Measurements from ENCODE around the gene TRAF6.
"Not testable (repeated sequence)": the region's sequence is repeated elsewhere in the genome, so short reads cannot be mapped to it uniquely, and the experiment has no call there.

Gene TRAF6

GRCh38 chr11:36492724-36493304 lies 17.3 kb downstream of the TRAF6 start:
- peak; percentile 51 for DNase-seq

DNA sequence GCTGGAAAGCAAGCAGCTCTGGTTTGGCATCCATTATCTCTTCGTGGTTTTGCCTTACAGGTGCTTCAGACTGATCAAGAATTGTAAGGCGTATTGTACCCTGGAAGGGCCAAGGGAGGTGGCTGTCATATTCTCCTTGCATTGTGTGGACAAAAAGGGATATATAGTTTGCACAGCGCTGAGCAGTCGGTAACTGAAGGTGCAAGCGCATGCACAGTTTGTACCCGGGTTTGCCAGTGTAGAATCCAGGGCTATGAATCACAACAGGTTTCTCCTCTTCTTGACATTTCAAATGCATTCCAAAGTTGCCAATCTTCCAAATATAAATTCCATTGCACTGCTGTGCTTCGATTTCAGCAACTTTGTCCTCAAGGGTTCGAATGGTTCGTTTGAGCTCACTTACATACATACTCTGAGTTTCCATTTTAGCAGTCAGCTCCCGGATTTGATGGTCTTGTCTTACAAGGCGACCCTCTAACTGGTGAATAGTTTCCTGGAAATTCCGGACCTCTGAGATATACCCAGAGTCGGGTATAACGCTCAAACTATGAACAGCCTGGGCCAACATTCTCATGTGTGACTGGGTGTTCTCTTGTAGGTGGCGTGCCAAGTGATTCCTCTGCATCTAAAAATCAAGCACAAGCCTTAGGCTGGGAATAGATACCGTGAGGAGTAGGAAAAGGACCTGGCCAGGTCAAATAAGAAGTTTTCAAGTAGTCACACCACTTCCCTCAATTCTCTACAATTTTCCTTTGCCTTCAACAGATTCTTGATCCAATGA lies 19.9 kb downstream of the TRAF6 start:
- DNase-seq: no peak

DNA sequence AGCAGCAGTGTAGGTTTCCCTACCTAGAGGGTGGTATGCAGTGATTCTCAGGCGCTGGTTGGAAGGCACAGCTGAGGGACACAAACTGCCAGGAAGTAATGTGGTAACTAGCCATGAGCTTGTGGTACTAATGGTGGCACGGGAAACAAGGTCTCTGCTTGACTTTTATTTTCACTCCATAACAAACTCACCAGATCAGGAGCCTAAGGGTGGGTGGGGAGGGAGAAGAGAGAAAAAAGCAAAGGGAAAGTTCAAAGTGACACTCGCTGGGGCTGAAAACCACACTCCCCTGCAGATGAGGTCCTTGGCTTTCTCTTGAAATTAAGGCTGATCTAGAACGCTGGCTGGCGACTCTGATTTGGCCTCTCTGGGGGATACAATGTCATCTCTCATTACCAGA lies 22.0 kb downstream of the TRAF6 start:
- DNase-seq: no peak

DNA sequence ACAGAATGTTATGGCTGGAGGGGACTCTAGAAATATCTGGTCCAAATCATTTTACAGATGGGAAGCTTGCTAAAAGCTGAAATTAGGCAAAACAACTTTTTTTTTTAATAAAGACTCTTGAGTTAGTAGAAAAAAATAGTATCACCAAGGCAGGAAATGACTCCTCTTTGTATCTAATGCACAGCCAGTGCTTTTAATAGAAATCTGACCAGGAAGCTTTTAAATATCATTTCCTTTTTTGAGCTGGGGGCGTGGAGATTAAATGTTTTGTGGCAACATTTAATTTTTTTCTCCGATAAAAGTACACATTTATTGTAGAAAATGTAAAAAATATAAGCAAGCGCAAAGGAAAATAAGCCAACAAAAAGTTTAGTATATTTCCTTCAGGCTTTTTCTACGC lies 22.5 kb downstream of the TRAF6 start:
- peak; percentile 35 for DNase-seq

DNA sequence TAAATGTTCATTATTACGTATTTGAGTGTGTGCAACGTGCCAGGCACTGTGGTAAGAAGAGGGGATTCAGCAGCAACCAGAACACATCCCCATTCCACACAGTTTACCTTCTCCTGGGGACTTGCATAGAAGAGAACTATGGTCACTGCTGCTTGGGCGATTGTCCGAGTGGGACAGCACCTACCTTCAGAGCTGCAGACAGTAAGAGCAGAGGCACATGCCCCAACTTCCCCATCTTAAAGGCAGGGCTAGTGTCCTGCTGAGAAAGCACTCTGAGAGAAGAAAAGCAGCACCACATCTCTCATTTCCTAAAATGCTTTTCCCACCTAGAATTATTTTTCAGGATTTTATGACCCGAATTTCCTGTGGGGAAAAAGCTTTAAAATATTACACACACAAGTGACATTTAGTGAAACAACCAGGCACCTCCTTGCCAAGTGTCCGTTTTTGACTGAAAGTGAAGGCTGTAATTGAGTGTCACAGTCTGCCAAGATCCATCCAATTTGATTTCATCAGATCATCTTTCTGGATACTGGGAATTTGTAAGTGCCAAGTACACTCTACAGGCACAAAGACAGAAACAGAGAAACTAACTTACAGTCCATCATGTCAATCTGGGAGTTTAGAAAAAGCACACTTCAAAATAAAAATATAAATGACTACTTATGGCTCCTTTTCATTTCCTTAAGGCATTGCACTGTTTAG lies 24.6 kb downstream of the TRAF6 start:
- no peak for DNase-seq

- DNase-seq: not testable (repeated sequence)
These were observed 27.0 kb downstream of the TRAF6 start for GRCh38 chr11:36483042-36483441.

DNA sequence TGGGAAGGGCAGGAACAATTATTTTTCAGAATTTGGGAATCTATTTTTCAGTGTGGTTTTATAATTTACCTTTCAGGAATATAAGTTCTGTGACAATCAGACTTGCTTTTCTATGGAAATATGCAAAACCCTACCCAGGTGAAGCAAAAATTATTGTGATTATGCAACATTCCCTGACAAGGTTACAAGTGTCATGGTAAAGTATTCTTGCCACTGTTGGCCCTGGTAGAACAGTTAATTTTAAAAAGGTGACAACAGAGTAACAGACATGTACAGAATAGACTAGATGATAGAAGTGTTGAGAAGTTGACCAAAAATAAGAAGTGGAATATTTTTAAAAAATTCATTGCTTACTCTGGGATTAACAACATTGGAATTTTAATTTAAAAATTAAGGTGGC lies 29.2 kb downstream of the TRAF6 start:
- DNase-seq: no peak

GRCh38 chr11:36478700-36479329 lies 31.3 kb downstream of the TRAF6 start:
- peak; percentile 63 for DNase-seq

- DNase-seq: peak; percentile 65
These were observed 34.9 kb downstream of the TRAF6 start for GRCh38 chr11:36475192-36475591.

- no peak for DNase-seq
These were observed 38.5 kb downstream of the TRAF6 start for GRCh38 chr11:36471577-36471976.

DNA sequence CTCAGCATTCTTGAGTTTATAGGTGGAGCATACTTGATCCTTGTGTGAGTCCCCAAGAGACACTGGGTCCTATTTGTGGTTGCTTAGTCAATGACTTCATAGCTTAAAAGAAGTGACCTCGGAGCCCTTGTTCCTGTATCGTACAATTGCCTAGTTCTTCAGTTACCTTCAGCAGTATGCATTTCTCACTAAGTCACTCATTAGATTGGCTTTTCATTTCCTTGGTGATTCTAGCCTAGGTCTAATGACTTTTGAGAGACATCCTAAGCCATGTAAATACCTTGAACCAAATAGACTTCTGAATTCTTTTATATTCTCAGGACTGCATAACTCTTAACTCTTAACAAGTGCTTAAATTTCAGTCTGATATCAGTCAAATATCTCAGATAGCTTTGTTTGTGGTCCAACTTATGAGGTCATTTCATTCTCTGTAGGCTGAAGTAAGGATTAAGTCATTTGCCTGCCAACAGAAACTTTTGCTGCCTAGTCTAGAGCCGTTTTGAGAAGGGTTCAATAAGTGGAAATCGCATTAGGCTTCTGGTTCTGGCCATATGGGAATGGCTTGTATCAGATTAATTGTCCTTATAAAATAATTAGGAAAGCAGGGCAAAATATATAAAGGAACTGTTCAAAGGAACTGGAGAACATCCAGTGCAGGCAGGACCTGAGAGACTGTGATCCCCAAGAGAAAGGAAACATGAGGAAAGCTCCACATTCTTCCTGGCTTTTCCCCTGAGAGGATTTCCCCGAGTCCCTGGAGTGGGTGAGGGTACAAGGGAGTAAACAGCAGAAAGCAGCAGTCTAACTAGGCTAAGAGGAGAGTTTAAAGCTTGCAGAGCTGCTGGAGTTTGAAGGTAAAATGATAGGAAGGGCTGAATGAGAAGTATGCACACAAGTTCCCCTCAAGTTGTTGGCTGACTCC lies 39.9 kb downstream of the TRAF6 start:
- DNase-seq: peak; percentile 90

DNA sequence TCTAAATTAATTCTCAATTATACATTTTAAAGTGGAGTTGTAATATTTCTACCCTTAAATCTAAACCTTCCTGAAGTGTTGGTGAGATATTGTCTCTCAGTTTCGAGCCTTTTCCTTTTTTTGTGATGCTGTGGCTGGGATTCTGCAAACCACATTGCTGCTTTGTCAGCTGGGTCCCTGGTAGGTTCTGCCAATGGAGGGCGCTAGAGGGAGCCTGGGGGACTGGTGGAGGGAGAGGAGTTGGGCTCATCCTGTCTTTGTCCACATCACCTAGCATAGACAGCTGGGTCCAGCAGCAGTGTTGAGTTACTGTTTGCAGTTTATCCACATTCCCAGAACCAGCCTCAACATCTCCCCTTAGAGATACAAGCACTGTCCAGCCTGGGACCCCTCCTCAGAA lies 41.0 kb downstream of the TRAF6 start:
- peak; percentile 65 for DNase-seq

- DNase-seq: no peak
These were observed 42.2 kb downstream of the TRAF6 start for GRCh38 chr11:36467916-36468315.

- no peak for DNase-seq
These were observed 43.1 kb downstream of the TRAF6 start for GRCh38 chr11:36467012-36467411.

GRCh38 chr11:36465449-36466163 lies 44.5 kb downstream of the TRAF6 start:
- DNase-seq: peak; percentile 21

DNA sequence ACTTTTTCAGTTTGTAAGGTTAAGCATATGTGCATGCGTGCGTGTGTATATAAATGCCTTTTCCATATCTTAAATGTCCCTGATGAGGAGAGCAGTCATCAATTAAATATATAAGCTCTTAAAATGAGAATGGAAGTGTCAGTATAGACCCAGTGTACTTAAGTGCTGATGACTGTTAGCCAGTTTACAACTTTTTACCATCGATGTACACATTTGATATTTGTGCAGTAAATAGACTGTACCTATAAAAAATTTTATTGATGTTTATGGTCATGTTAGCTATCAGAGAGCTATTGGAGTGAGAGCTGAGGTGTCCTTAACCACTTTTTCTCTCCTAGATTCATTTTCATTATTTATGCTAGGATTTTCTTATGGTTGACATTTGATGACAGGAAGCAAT lies 45.4 kb downstream of the TRAF6 start:
- DNase-seq: no peak

DNA sequence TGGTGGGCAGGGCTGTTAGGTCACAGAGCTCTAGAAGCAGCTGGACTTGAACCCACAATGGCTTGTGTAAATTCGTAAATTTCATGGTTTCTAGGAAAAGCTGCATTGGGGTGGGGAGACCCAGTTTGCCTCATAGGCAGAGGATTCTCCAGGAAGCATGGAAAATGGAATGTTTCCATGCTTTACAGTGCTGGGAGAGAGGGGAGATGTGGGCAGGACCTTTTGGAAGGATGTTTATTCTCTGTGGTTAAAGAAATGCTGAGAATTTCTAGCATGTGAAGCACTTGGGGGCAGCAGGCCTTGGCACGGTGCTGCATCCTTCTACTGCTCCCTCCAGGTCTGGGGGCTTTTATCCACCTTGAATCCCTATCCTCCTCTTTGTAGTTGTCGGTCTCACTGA lies 46.3 kb downstream of the TRAF6 start:
- DNase-seq: peak; percentile 82

- DNase-seq: no peak
These were observed 47.8 kb downstream of the TRAF6 start for GRCh38 chr11:36462321-36462720.

DNA sequence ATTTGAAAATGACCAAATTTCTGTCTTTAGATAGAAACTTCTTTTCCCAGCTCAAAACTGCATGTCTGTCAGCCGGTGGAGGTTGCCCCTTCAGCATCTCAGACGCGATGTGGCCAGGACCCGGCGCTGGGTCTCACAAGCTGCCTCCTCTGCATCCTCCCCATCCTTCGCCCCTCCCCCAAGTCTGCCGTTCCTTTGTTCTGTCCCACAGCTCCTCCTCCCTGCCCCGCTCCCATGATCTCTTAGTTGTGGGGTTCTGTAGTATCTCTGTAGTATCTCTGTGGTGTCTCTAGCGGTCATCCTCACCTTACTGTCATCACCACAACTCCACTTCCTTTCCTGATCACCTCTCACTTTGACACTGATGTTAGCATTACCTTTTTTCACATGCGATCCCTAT lies 49.9 kb downstream of the TRAF6 start:
- no peak for DNase-seq

DNA sequence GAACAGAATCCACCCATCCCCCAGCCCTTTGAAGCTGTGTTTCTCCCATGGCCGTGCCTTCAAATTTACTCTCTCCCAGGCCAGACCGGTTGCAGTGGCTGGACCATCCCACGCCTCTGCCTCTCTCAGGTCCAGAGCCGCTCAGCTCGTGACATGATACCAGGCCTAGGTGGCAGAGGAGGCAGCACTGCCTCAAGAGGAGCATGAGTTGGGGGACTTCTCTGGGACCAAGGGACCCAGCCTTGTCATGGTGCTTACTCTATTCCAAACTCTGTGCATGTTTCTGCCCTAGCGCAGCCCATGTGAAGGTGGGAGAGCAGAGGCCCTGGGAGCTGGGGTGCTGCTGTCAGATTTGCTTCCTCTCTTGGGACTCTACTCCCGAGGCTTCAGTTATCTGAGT lies 51.0 kb downstream of the TRAF6 start:
- no peak for DNase-seq

DNA sequence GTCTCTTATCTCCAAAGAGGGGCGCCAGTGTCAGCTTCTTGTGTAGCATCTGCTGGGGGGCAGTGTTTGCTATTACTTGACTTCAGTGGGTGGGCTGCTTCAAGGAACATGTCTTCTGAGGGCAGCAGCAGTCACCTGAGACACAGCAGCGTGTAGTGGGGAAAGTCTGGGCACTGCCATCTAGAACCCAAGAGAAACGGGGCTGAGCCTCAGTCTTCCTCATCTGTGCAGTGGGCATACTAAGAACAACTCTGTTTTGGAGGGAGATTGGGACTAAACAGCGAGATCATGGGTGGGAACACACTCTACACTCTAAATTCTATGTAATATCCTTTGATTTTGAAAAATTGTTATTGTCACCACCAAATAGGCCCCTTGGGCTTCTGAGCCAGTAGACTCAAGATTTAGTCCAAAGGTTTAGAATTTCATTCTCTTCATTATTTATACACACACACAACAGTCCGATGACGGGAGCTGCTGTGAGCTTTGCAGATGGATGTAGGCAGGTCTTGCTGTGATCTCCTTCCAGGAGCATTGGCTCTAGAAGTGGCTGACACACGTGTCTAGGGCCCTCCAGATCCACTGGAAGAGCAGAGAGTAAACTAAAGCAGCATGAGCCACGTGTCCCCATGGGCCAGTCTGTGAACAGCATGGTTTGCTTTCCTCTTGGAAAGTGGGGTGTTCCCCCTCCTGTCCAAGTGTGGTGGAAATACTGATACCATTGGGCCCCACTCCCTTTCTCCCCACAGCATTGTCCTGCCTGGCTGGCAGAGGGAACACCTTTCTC lies 51.8 kb downstream of the TRAF6 start:
- no peak for DNase-seq
